Subcutaneous adipose tissue (tissue), 4 donors: ENCODE measurements around the gene M6PR. TPM values are rescaled to one million over a fixed set of nuclear protein-coding genes. Genes with fewer than 3 reads are reported as not detected.

Experiments used
- total RNA-seq, 4 donors: library from RNA; depleted of rRNA; stranded (reverse); fragments of >200 nt; gene quantifications; one replicate each; pipeline ENCODE4 v1.1.0, GENCODE V29; 2016
- TF ChIP-seq, protein P1 (sequence below): fragments of 450-650 bp; IDR thresholded peaks from one replicate; pipeline ENCODE4 v1.5.1; 2016; ENCODE audit warnings: low read depth, mild to moderate bottlenecking, control low read depth, antibody characterized with exemption, moderate library complexity

The M6PR gene
- 100 to 1,000 TPM; 101 to 161 (median 114) TPM for total RNA-seq

- TF ChIP-seq, protein P1, sequence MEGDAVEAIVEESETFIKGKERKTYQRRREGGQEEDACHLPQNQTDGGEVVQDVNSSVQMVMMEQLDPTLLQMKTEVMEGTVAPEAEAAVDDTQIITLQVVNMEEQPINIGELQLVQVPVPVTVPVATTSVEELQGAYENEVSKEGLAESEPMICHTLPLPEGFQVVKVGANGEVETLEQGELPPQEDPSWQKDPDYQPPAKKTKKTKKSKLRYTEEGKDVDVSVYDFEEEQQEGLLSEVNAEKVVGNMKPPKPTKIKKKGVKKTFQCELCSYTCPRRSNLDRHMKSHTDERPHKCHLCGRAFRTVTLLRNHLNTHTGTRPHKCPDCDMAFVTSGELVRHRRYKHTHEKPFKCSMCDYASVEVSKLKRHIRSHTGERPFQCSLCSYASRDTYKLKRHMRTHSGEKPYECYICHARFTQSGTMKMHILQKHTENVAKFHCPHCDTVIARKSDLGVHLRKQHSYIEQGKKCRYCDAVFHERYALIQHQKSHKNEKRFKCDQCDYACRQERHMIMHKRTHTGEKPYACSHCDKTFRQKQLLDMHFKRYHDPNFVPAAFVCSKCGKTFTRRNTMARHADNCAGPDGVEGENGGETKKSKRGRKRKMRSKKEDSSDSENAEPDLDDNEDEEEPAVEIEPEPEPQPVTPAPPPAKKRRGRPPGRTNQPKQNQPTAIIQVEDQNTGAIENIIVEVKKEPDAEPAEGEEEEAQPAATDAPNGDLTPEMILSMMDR: no peak
These were observed at the start of gene M6PR for GRCh38 chr12:8949342-8950220. TSS of gene M6PR (minus strand) at chr12:8949645. CDS start at chr12:8946404, 3,241 bp downstream.

DNA sequence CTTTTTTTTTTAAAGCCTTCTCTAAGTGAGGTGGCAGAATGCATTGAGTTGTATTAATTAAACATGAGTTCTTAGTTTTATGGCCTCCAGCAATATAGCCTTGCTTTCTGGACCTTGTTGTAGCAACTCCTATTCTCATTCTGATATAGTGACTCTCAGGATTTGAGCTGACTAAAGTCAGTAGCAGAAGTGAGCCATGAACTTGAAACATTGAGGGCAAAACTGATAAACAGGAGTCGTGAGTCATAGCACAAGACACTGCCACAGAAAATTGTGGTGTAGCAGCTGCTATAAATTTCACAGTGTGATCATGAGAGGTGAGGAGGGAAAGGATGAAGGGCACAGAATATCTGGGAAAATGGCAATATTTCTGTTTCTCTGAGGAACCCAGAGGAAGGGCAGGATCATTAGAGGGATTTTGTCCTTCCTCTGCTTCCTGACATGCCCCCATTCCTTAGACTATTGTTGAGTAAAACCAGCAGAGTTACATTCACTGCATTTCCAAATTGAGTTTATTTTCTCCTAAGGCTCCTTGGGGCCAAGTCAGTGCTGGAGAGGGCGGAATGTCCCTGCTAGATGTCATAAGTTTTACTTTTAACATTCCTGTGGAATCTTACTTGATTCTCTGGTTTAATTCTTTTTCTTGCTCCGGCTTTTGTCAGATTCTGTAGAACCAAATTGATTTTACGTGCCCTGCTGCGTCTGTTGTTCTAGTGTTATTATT lies 47.4 kb upstream of the M6PR start:
- TF ChIP-seq, protein P1: no peak

- TF ChIP-seq, protein P1: no peak
These were observed 45.8 kb upstream of the M6PR start for GRCh38 chr12:8995021-8995775.

GRCh38 chr12:8993827-8994226 lies 44.4 kb upstream of the M6PR start:
- TF ChIP-seq, protein P1: no peak

- TF ChIP-seq, protein P1: no peak
These were observed 42.2 kb upstream of the M6PR start for GRCh38 chr12:8991371-8992345.

DNA sequence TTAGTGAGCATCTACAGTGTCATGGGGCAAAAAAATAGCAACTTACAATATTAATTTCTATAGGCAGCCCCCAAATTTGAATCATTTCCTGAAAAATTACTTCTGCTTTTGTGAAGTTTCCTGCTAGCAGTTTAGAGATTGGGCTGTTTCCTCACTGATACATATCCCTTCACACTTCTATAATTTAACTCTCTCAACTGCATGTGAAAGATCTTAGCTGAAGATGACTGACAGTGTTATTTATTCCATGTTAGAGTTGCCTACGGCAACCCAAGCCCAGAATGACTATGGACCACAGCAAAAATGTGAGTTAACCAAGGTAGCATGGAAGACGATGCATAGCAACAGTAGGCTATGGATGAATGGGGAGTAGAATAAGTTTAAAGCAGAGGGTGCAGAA lies 40.0 kb upstream of the M6PR start, which contains the start of gene KLRG1:
KLRG1 (plus strand) TSS at position 134 of the 400 bp plus-strand sequence; CDS start at position 224, 90 bp downstream.
- TF ChIP-seq, protein P1: no peak
